Nephron (organoid): Measurements from ENCODE around the gene CAPN15.

Source experiments
- H3K27ac Mint-ChIP-seq, 3 experiments: 2 replicates each; pipeline ENCODE4 v1.8.0; 2020; ENCODE audit warnings: mixed read lengths in 3 of 3, mild to moderate bottlenecking in 2 of 3, moderate library complexity in 1 of 3
- H3K27me3 Mint-ChIP-seq: 2 replicates; pipeline ENCODE4 v1.8.0; 2021; ENCODE audit warnings: low read depth, mild to moderate bottlenecking, moderate library complexity, mixed read lengths
- H3K36me3 Mint-ChIP-seq: 2 replicates; pipeline ENCODE4 v1.8.0; 2020; ENCODE audit warnings: low read depth, mixed read lengths
- H3K4me1 Mint-ChIP-seq: 2 replicates; pipeline ENCODE4 v1.8.0; 2020; ENCODE audit warnings: mixed read lengths
- H3K4me3 Mint-ChIP-seq, 3 experiments: 2 replicates each; pipeline ENCODE4 v1.8.0; 2020; ENCODE audit warnings: mild to moderate bottlenecking in 3 of 3, mixed read lengths in 3 of 3, moderate library complexity in 2 of 3
- H3K9me3 Mint-ChIP-seq: 2 replicates; pipeline ENCODE4 v1.8.0; 2020; ENCODE audit warnings: mixed read lengths
- CTCF ChIP-seq, 3 experiments: fragments of 200-600 bp; sonication (generic); IDR thresholded peaks; one replicate each; pipeline ENCODE4 v1.5.0; 2021; ENCODE audit warnings: antibody characterized with exemption in 3 of 3; ENCODE audit not compliant: unreplicated experiment in 3 of 3

CAPN15 gene

GRCh38 chr16:561957-562938 lies 34.7 kb downstream of the CAPN15 start:
- peaks cover 18% of the 10 kb centered on the region for H3K4me1 Mint-ChIP-seq

GRCh38 chr16:563072-563644 lies 35.6 kb downstream of the CAPN15 start:
- Mint-ChIP-seq H3K27me3 (peaks cover 28% of the 10 kb centered on the region), H3K4me1 (peaks cover 18% of the 10 kb centered on the region), H3K4me3 (no peak overlapping the region), H3K27ac (peak overlapping the region in 1 of 3 experiments; percentile 47), H3K9me3 (no peaks in the 10 kb centered on the region), H3K36me3 (no peaks in the 10 kb centered on the region)
- no peak for TF ChIP-seq CTCF (IDR thresholded peaks at IDR 0.05; ENCODE audit: unreplicated experiment in 3 of 3)

More at GRCh38 chr16:561957-562938, 34.7 kb downstream of the CAPN15 start:
- peaks cover 32% of the 10 kb centered on the region for H3K27me3 Mint-ChIP-seq
- peak overlapping the region; percentile 28 to 73 (median 45) for H3K4me3 Mint-ChIP-seq
- peak overlapping the region; percentile 47 to 96 (median 72) for H3K27ac Mint-ChIP-seq
- H3K36me3 Mint-ChIP-seq = no peaks in the 10 kb centered on the region
- no peak for TF ChIP-seq CTCF (IDR thresholded peaks at IDR 0.05; ENCODE audit: unreplicated experiment in 3 of 3)
- no peaks in the 10 kb centered on the region for H3K9me3 Mint-ChIP-seq

GRCh38 chr16:564690-565418 lies 37.3 kb downstream of the CAPN15 start:
- no peak for TF ChIP-seq CTCF (IDR thresholded peaks at IDR 0.05; ENCODE audit: unreplicated experiment in 3 of 3)
- peaks cover 26% of the 10 kb centered on the region for H3K4me1 Mint-ChIP-seq
- H3K4me3 Mint-ChIP-seq = no peak overlapping the region
- H3K9me3 Mint-ChIP-seq = no peaks in the 10 kb centered on the region
- peaks cover 16% of the 10 kb centered on the region for H3K27me3 Mint-ChIP-seq
- no peaks in the 10 kb centered on the region for H3K36me3 Mint-ChIP-seq
- peak overlapping the region; percentile 73 to 95 (median 92) for H3K27ac Mint-ChIP-seq

GRCh38 chr16:565419-566330 lies 38.2 kb downstream of the CAPN15 start:
- Mint-ChIP-seq H3K36me3 (no peaks in the 10 kb centered on the region), H3K27ac (peak overlapping the region; percentile 73 to 95 (median 92)), H3K4me1 (peaks cover 27% of the 10 kb centered on the region), H3K9me3 (no peaks in the 10 kb centered on the region), H3K4me3 (peak overlapping the region; percentile 60 to 66 (median 61)), H3K27me3 (peaks cover 16% of the 10 kb centered on the region)
- TF ChIP-seq CTCF (IDR thresholded peaks at IDR 0.05; ENCODE audit: unreplicated experiment in 3 of 3) = no peak
